Prostate gland (tissue), 2 donors: ENCODE data around the gene PDE1C. TPM values are rescaled to one million over a fixed set of nuclear protein-coding genes. Genes with fewer than 3 reads are reported as not detected.

Experiments used
- DNase-seq: peaks from one replicate; pipeline ENCODE4 v3.0.0-alpha.2; 2019; ENCODE audit warnings: low spot score
- H3K27ac ChIP-seq, 2 donors: fragments of 200-600 bp; sonication (generic); 2 replicates each; pipeline ENCODE4 v1.5.1; 2017 to 2019
- H3K27me3 ChIP-seq: fragments of 200-600 bp; sonication (generic); replicated peaks from 2 replicates; pipeline ENCODE4 v1.5.1; 2019; ENCODE audit not compliant: insufficient read depth
- H3K36me3 ChIP-seq, 2 donors: fragments of 200-600 bp; sonication (generic); 1 replicate in 1 of 2; 2 replicates in 1 of 2; pipeline versions ENCODE4 v1.5.1 to v1.8.1; 2017 to 2019
- H3K4me1 ChIP-seq: fragments of 200-600 bp; sonication (generic); replicated peaks from 2 replicates; pipeline ENCODE4 v1.5.1; 2019
- H3K4me3 ChIP-seq, 2 donors: fragments of 200-600 bp; sonication (generic); 2 replicates each; pipeline ENCODE4 v1.5.1; 2017 to 2019
- H3K9me3 ChIP-seq: fragments of 200-600 bp; sonication (generic); 2 replicates; pipeline ENCODE4 v1.5.1; 2017
- POLR2A ChIP-seq: fragments of 450-650 bp; IDR thresholded peaks from one replicate; pipeline ENCODE4 v1.6.1; 2016; ENCODE audit warnings: antibody characterized with exemption, mild to moderate bottlenecking
- POLR2AphosphoS5 ChIP-seq: sonication (generic); formaldehyde crosslinking; IDR thresholded peaks from one replicate; pipeline ENCODE4 v1.6.1; 2017; ENCODE audit warnings: antibody characterized with exemption
- WGBS: methylation state at CpG from one replicate; pipeline ENCODE4 v1.1.5; 2018; 5-methylcytosine and 5-hydroxymethylcytosine counted together
- intact Hi-C: fragments of 100-400 bp; cut with DNase I; formaldehyde crosslinking; loops from one replicate; pipeline ENCODE4 v1.14.2; 2022
- total RNA-seq, 2 donors: library from RNA; depleted of rRNA; stranded (reverse); fragments of >200 nt; gene quantifications; one replicate each; pipeline ENCODE4 v1.1.0, GENCODE V29; 2016
- TF ChIP-seq, protein P1 (sequence below), 4 experiments: fragments of 200-600 bp in 2 of 4; fragments of 450-650 bp in 2 of 4; sonication (generic) in 2 of 4; IDR thresholded peaks; 1 replicate in 3 of 4; 2 replicates in 1 of 4; pipeline ENCODE4 v1.5.1; 2016 to 2019; ENCODE audit warnings: antibody characterized with exemption in 4 of 4, mild to moderate bottlenecking in 2 of 4, moderate library complexity in 2 of 4

PDE1C gene
- total RNA-seq, 2 donors from 2014 or later, result 2.4 to 4.2 TPM

DNA sequence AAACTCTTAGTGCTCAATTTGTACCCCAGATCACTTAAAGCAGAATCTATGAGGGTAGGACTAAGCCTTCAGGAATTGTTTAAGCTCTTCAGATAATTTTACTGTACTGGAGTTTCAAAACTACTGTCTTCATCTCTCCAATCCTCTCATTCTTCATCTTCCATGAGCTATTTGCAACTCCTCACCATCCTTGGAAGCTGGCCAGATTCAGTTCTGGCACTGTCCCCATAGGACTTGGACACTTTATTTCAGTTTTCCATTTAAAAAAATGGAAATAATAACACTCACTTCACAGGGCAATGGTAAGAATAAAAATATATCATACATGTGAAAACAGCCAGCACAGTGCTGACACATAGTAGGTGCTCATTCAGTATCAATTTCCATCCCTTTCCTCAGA, 308.6 kb downstream of the PDE1C start:
- no peak for DNase-seq

DNA sequence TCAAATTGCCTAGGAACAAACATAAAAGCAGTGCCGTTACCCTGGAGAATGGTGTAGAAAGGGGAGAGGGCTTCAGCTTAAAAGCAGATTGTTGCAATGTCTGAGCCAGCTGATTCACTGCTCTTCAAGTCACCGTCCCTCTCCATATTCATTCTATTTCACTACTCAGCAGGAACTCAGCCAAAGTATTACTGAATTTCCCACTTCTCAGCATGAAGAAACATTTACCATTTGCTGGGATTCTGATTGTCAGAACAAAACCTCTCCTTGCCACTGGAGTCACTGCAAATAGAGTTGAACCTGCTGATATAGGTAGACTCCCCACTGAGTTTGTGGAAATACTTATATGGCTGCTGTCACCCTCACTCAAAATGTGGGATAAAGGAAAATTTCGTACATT, 311.5 kb downstream of the PDE1C start:
- TF ChIP-seq POLR2AphosphoS5 (no peak), POLR2A (no peak)
- TF ChIP-seq, protein P1, sequence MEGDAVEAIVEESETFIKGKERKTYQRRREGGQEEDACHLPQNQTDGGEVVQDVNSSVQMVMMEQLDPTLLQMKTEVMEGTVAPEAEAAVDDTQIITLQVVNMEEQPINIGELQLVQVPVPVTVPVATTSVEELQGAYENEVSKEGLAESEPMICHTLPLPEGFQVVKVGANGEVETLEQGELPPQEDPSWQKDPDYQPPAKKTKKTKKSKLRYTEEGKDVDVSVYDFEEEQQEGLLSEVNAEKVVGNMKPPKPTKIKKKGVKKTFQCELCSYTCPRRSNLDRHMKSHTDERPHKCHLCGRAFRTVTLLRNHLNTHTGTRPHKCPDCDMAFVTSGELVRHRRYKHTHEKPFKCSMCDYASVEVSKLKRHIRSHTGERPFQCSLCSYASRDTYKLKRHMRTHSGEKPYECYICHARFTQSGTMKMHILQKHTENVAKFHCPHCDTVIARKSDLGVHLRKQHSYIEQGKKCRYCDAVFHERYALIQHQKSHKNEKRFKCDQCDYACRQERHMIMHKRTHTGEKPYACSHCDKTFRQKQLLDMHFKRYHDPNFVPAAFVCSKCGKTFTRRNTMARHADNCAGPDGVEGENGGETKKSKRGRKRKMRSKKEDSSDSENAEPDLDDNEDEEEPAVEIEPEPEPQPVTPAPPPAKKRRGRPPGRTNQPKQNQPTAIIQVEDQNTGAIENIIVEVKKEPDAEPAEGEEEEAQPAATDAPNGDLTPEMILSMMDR (IDR thresholded peaks at IDR 0.05), result no peak
- H3K9me3 ChIP-seq, result no peaks in the 10 kb centered on the region
- H3K4me3 ChIP-seq, result no peak overlapping the region
- no peaks in the 10 kb centered on the region for H3K36me3 ChIP-seq
- intact Hi-C loops, result no loop called here
- no peak overlapping the region for H3K27ac ChIP-seq
- no peaks in the 10 kb centered on the region for H3K27me3 ChIP-seq
- no peaks in the 10 kb centered on the region for H3K4me1 ChIP-seq
- no peak for DNase-seq
- 58% methylated on average over 3 of the region's 3 CpGs for WGBS

More for the DNA sequence above, 308.6 kb downstream of the PDE1C start:
- no peaks in the 10 kb centered on the region for H3K9me3 ChIP-seq
- intact Hi-C loops, result no loop called here
- no peaks in the 10 kb centered on the region for H3K4me1 ChIP-seq
- no peak overlapping the region for H3K27ac ChIP-seq
- no peaks in the 10 kb centered on the region for H3K27me3 ChIP-seq
- no peak overlapping the region for H3K4me3 ChIP-seq
- H3K36me3 ChIP-seq, result no peaks in the 10 kb centered on the region
- TF ChIP-seq POLR2A (no peak), POLR2AphosphoS5 (no peak)
- TF ChIP-seq, protein P1 (IDR thresholded peaks at IDR 0.05), result no peak

DNA sequence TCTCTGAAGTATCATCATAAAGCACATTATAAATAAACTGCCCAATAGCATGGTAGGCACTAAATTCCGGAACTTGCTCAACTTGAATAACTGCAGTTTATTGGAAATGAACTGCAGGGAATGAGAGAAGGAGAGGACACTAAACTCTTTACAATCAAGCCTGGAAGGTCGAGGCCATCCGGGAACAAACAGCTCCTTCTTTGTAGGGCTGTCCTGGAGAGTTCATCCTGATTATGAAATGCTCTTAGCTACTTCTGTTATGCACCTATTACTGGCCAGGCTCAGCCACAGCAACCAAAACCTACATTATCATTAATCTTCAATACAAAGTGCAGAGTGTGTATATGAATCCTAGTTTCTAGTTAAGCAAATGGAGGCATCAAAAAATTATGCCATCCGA, 318.5 kb downstream of the PDE1C start:
- H3K36me3 ChIP-seq, result no peaks in the 10 kb centered on the region
- H3K9me3 ChIP-seq, result no peaks in the 10 kb centered on the region
- H3K4me1 ChIP-seq, result no peaks in the 10 kb centered on the region
- intact Hi-C loops, result no loop called here
- 64% methylated on average over 4 of the region's 4 CpGs for WGBS
- no peaks in the 10 kb centered on the region for H3K27me3 ChIP-seq
- no peak overlapping the region for H3K27ac ChIP-seq
- no peak overlapping the region for H3K4me3 ChIP-seq
- DNase-seq, result no peak
- TF ChIP-seq POLR2AphosphoS5 (no peak), POLR2A (no peak)
- TF ChIP-seq, protein P1 (IDR thresholded peaks at IDR 0.05), result no peak

DNA sequence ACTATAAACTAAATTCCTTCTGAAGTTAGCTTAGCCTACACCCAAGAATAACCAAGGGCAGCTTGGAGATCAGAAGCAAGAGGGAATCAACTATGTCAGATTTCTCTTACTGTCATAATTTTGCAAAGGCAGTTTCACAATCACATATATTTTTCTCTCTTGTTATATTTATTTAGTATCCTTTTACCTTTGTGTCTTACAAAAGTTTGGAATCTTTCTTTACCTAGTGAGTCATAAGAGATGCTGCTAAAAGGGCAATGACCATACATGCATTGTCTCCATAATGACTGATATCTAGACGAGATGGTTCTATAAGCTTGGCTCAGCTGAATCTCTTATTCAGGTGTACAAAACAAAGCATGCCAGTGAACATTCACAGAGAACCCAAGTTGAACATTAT, 322.1 kb downstream of the PDE1C start:
- WGBS, result 87% methylated on average over 1 of the region's 1 CpG
- Histone ChIP-seq H3K9me3 (no peaks in the 10 kb centered on the region), H3K27ac (no peak overlapping the region), H3K4me3 (no peak overlapping the region), H3K27me3 (no peaks in the 10 kb centered on the region), H3K4me1 (no peaks in the 10 kb centered on the region), H3K36me3 (no peaks in the 10 kb centered on the region)
- intact Hi-C loops, result no loop called here
- DNase-seq, result no peak
- TF ChIP-seq POLR2A (no peak), POLR2AphosphoS5 (no peak)
- TF ChIP-seq, protein P1 (IDR thresholded peaks at IDR 0.05), result no peak

DNA sequence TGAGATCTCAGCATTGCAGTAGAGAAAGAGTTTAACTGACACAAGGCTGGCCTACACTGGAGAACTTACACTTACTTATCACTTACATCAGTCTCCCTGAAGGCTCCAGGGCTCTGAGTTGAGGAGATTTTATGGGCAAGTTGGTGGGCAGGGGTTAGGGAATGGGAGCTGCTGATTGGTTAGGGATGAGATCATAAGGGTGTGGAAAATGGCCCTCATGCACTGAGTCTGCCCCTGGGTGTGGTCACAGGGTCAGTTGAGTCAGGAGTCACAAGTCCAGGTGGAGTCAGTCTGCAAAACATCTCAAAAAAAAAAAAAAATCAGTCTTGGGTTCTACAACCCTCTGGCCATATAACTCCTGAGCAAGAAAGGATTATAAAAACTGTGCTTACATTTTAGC, 322.7 kb downstream of the PDE1C start:
- no peaks in the 10 kb centered on the region for H3K9me3 ChIP-seq
- H3K27ac ChIP-seq, result no peak overlapping the region
- H3K27me3 ChIP-seq, result no peaks in the 10 kb centered on the region
- intact Hi-C loops, result no loop called here
- H3K36me3 ChIP-seq, result no peaks in the 10 kb centered on the region
- no peak for DNase-seq
- no peaks in the 10 kb centered on the region for H3K4me1 ChIP-seq
- TF ChIP-seq POLR2A, result no peak
- TF ChIP-seq POLR2AphosphoS5, result no peak
- TF ChIP-seq, protein P1 (IDR thresholded peaks at IDR 0.05), result no peak
- H3K4me3 ChIP-seq, result no peak overlapping the region
